GM18870 (cell line): ENCODE measurements around the gene SMIM23.
"Not testable (repeated sequence)": the region's sequence is repeated elsewhere in the genome, so short reads cannot be mapped to it uniquely, and the experiment has no call there.

Source experiments
- ATAC-seq: cut with Tn5 transposase; IDR thresholded peaks from one replicate; pipeline ENCODE4 v1.9.1; 2021; ENCODE audit warnings: moderate library complexity; ENCODE audit not compliant: unreplicated experiment

The SMIM23 gene

GRCh38 chr5:171771856-171772255, 13.8 kb upstream of the SMIM23 start:
- ATAC-seq = no peak

- ATAC-seq = no peak
Observed at GRCh38 chr5:171773106-171773505, 12.5 kb upstream of the SMIM23 start.

GRCh38 chr5:171774418-171774817, 11.2 kb upstream of the SMIM23 start:
- ATAC-seq = no peak

GRCh38 chr5:171776213-171776612, 9.4 kb upstream of the SMIM23 start:
- no peak for ATAC-seq

GRCh38 chr5:171776770-171777759, 8.6 kb upstream of the SMIM23 start:
- ATAC-seq = no peak

GRCh38 chr5:171781744-171782143, 3.9 kb upstream of the SMIM23 start:
- not testable (repeated sequence) for ATAC-seq

- no peak for ATAC-seq
Observed at GRCh38 chr5:171782332-171782966, 3.2 kb upstream of the SMIM23 start.

GRCh38 chr5:171783051-171783450, 2.6 kb upstream of the SMIM23 start:
- ATAC-seq = no peak

GRCh38 chr5:171789353-171789752, 3.7 kb downstream of the SMIM23 start:
- ATAC-seq = no peak

GRCh38 chr5:171790408-171790807, 4.8 kb downstream of the SMIM23 start:
- no peak for ATAC-seq

GRCh38 chr5:171794470-171794960, 8.9 kb downstream of the SMIM23 start:
- no peak for ATAC-seq

GRCh38 chr5:171795381-171795780, 9.8 kb downstream of the SMIM23 start:
- ATAC-seq = no peak

GRCh38 chr5:171796436-171796835, 10.8 kb downstream of the SMIM23 start:
- no peak for ATAC-seq

- no peak for ATAC-seq
Observed at GRCh38 chr5:171797543-171797942, 11.9 kb downstream of the SMIM23 start.

- ATAC-seq = no peak
Observed at GRCh38 chr5:171798418-171798817, 12.8 kb downstream of the SMIM23 start.

GRCh38 chr5:171801839-171802238, 16.2 kb downstream of the SMIM23 start:
- ATAC-seq = no peak

- no peak for ATAC-seq
Observed at GRCh38 chr5:171805746-171806145, 20.1 kb downstream of the SMIM23 start.

GRCh38 chr5:171806976-171807747, 21.5 kb downstream of the SMIM23 start:
- no peak for ATAC-seq

- ATAC-seq = no peak
Observed at GRCh38 chr5:171808453-171808852, 22.8 kb downstream of the SMIM23 start.

GRCh38 chr5:171808951-171809350, 23.3 kb downstream of the SMIM23 start:
- no peak for ATAC-seq

GRCh38 chr5:171810227-171810626, 24.6 kb downstream of the SMIM23 start:
- ATAC-seq = no peak
